ENCODE measurements around the gene PID1.

- TF ChIP-seq CTCF (IDR thresholded peaks at IDR 0.05; ENCODE audit: insufficient read depth, low read length): no peak
- no peak for TF ChIP-seq POLR2AphosphoS5 (IDR thresholded peaks at IDR 0.05; ENCODE audit: low read depth)
- no peak for TF ChIP-seq REST (IDR thresholded peaks at IDR 0.05; ENCODE audit: insufficient replicate concordance, low read depth)
- TF ChIP-seq SPI1 (IDR thresholded peaks at IDR 0.05; ENCODE audit: borderline replicate concordance, low read depth): no peak
Observed at GRCh38 chr2:229178117-229178516, 93.0 kb downstream of the PID1 start.
